ENCODE measurements around the gene LMOD1. TPM values are rescaled to one million over a fixed set of nuclear protein-coding genes. Genes with fewer than 3 reads are reported as not detected.
A peak's percentile ranks its signal among the peaks of the same experiment; 100 is the strongest.

The LMOD1 gene
- total RNA-seq, 1 experiment from 2014 or later: not detected

DNA sequence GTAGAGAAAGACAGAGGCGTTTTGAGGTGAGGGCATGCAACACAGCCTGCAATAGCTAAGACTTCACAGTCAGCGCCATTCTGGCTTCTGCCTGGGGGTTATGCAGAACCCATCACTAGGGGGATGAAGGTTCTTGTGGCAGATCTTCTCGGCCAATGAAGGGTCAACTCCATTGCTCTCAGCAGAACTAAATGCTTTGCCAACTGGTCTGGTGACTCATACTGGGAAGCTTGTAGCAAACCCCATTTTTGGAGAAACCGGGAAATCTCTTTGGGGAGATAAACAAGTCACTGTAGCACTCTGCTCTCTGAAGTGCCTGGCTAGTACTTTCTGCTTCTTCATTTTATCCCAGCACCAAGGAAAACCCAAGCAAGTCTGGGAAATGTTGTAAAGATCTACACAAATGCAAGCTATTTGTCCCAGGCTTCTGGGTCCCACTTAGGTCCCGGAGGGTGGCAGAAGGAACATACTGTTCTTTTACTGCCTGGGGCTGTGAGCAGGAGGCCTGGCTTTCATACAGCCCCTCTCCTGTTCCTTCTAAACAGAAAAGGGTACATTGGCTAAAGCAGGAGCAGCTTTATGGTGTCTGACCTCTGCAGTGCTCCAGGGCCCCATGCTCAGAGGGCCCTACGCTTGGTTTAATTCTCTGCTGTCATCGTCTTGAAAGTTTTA lies 28.9 kb downstream of the LMOD1 start:
- ChIA-PET POLR2A (interaction anchor here (0.7 to 2.9 kb wide), 16 partner anchors 13 to 429 kb away, joined by 3 to 24 read pairs (median 3); partner anchors contain the start of genes RNPEP and TIMM17A), CTCF (interaction anchor here (0.6 to 9.2 kb wide), 9 partner anchors 21 to 1122 kb away, joined by 3 to 83 read pairs (median 4); no protein-coding TSS in a partner anchor)
- Mint-ChIP-seq H3K4me3 (ENCODE audit: unreplicated experiment) (no peak overlapping the region), H3K27ac (ENCODE audit: low read depth, unreplicated experiment) (peak overlapping the region; percentile 11), H3K36me3 (ENCODE audit: insufficient read depth, unreplicated experiment) (peaks cover 6% of the 10 kb centered on the region), H3K9me3 (ENCODE audit: unreplicated experiment) (no peaks in the 10 kb centered on the region), H3K4me1 (ENCODE audit: insufficient read depth, unreplicated experiment) (peaks cover 34% of the 10 kb centered on the region), H3K27me3 (ENCODE audit: insufficient read depth, unreplicated experiment) (peaks cover 11% of the 10 kb centered on the region)
- BruUV-seq (replicated peaks): no TSS peak
- TF ChIP-seq, protein P1, sequence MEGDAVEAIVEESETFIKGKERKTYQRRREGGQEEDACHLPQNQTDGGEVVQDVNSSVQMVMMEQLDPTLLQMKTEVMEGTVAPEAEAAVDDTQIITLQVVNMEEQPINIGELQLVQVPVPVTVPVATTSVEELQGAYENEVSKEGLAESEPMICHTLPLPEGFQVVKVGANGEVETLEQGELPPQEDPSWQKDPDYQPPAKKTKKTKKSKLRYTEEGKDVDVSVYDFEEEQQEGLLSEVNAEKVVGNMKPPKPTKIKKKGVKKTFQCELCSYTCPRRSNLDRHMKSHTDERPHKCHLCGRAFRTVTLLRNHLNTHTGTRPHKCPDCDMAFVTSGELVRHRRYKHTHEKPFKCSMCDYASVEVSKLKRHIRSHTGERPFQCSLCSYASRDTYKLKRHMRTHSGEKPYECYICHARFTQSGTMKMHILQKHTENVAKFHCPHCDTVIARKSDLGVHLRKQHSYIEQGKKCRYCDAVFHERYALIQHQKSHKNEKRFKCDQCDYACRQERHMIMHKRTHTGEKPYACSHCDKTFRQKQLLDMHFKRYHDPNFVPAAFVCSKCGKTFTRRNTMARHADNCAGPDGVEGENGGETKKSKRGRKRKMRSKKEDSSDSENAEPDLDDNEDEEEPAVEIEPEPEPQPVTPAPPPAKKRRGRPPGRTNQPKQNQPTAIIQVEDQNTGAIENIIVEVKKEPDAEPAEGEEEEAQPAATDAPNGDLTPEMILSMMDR (IDR thresholded peaks at IDR 0.05; ENCODE audit: unreplicated experiment): no peak
- DNase-seq (ENCODE audit: unreplicated experiment): peak; percentile 96
- intact Hi-C loops (cut with micrococcal nuclease): no loop called here

DNA sequence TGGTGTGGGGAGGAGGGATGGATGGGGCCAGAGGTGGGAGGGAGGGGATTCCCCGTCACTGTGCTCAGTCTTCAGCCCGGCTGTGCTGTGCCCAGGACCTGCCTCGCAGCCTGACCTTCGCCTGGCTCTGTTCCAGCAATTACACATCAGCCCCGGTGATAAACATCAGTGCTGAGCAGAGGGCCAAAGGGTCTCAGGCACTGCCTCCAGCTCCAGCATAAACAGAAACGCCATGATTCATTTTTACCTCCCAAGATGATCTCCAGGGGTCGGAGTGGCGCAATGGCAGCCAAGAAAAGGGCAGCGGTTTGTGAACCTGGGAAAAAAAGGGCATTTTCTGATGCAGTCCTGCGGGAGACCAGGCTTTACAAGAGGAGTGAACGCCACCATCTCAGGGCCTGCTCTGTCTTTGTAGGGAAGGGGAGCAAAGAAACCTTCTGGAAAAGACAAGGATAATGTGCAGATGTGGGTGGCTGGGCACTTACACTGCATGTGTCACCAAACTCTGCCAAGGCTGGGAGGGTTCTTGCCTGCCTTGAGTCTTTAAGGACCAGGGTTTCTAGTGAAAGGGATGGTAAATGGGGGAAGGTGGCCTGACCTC lies 29.6 kb downstream of the LMOD1 start:
- peaks cover 11% of the 10 kb centered on the region for H3K27me3 Mint-ChIP-seq (ENCODE audit: insufficient read depth, unreplicated experiment)
- H3K4me1 Mint-ChIP-seq (ENCODE audit: insufficient read depth, unreplicated experiment): peaks cover 34% of the 10 kb centered on the region
- TF ChIP-seq, protein P1 (IDR thresholded peaks at IDR 0.05; ENCODE audit: unreplicated experiment): no peak
- no peaks in the 10 kb centered on the region for H3K9me3 Mint-ChIP-seq (ENCODE audit: unreplicated experiment)
- ChIA-PET CTCF (interaction anchor here (0.5 to 9.2 kb wide), 7 partner anchors 21 to 1123 kb away, joined by 3 to 83 read pairs (median 5); no protein-coding TSS in a partner anchor), POLR2A (interaction anchor here (0.6 to 2.9 kb wide), 12 partner anchors 17 to 226 kb away, joined by 3 to 24 read pairs (median 4); partner anchors contain the start of genes RNPEP, SHISA4 and TIMM17A)
- H3K36me3 Mint-ChIP-seq (ENCODE audit: insufficient read depth, unreplicated experiment): peaks cover 6% of the 10 kb centered on the region
- intact Hi-C loops (cut with micrococcal nuclease): no loop called here
- no TSS peak for BruUV-seq (replicated peaks)
- H3K27ac Mint-ChIP-seq (ENCODE audit: low read depth, unreplicated experiment): no peak overlapping the region
- no peak overlapping the region for H3K4me3 Mint-ChIP-seq (ENCODE audit: unreplicated experiment)
- DNase-seq (ENCODE audit: unreplicated experiment): peak; percentile 100

DNA sequence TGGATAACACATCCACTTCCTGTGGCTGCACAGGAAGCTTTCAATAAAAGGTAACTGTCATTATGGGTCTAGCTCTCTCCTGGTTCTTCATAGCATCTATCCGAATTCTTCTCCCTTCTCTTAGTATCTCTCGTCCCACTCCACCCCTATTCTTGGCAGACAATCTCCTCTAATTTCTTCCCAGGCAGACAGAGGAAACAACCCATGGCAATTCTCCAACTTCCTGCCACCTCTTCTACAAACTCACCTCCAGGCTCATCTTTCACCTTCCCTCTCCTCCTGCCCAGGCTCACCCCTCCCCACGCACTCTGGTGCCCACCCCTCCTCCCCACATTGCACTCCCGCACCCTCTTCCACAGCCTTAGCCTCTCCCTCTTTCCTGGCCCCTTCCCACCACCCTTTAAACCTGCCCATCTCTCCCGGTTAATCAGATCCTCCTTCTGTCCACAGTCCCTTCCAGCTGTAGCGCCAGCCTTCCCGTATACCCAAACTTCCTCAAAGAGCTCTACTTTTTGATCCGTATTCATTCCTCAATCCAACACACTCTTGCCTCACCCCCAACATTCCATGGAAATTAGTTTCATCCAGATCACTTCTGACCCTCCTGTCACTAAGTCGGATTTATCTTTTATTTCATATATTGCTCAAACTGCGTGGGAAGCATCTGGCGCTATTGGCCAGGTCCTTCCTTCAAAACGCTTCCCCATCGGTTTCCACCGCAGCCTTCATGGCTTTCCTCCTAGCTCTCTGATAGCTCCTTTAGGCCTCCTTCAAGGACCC lies 31.7 kb downstream of the LMOD1 start:
- Mint-ChIP-seq H3K4me3 (ENCODE audit: unreplicated experiment) (no peak overlapping the region), H3K9me3 (ENCODE audit: unreplicated experiment) (no peaks in the 10 kb centered on the region), H3K27me3 (ENCODE audit: insufficient read depth, unreplicated experiment) (peaks cover 21% of the 10 kb centered on the region), H3K4me1 (ENCODE audit: insufficient read depth, unreplicated experiment) (peaks cover 34% of the 10 kb centered on the region), H3K27ac (ENCODE audit: low read depth, unreplicated experiment) (no peak overlapping the region), H3K36me3 (ENCODE audit: insufficient read depth, unreplicated experiment) (peaks cover 6% of the 10 kb centered on the region)
- intact Hi-C loops (cut with micrococcal nuclease): no loop called here
- peak; percentile 52 for DNase-seq (ENCODE audit: unreplicated experiment)
- POLR2A ChIA-PET: interaction anchor here (0.6 to 1.5 kb wide), 4 partner anchors 31 to 425 kb away, joined by 3 to 4 read pairs (median 4); no protein-coding TSS in a partner anchor
- BruUV-seq (replicated peaks): no TSS peak
- TF ChIP-seq, protein P1 (IDR thresholded peaks at IDR 0.05; ENCODE audit: unreplicated experiment): no peak
- CTCF ChIA-PET: interaction anchor here (1.2 to 9.2 kb wide), 3 partner anchors 19 to 215 kb away, joined by 3 to 83 read pairs (median 6); no protein-coding TSS in a partner anchor
